ENCODE measurements around the gene XG.
"Not testable (repeated sequence)": the region's sequence is repeated elsewhere in the genome, so short reads cannot be mapped to it uniquely, and the experiment has no call there.

The XG gene

DNA sequence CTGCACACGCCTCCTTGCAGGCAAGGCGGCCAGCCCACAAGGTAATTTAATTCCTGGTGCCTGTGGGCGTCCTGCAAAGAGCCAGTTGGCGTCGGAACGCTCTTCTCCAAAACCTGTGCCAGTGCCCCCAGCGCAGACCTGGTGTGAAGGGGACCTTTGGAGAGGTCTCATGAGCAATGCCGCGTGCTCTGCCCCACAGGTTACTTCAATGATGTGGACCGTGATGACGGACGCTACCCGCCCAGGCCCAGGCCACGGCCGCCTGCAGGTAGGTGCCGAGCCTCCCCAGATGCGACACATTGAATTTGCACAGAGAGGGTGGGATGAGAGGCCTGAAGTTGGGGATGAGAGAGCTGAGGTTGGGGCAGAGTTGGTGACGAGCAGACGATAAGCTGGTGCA lies 42.5 kb downstream of the XG start:
- DNase-seq (ENCODE audit: insufficient read length, low spot score), result no peak
- TF ChIP-seq POLR2AphosphoS5 (IDR thresholded peaks at IDR 0.05; ENCODE audit: low read depth, low read length) (no peak), POU2F2 (IDR thresholded peaks at IDR 0.05; ENCODE audit: low read depth, low read length) (no peak), TAF1 (IDR thresholded peaks at IDR 0.05; ENCODE audit: low read depth, low read length) (no peak), POLR2A (IDR thresholded peaks at IDR 0.05; ENCODE audit: low read depth, low read length) (no peak), PAX5 (IDR thresholded peaks at IDR 0.05; ENCODE audit: insufficient read depth, low read length, severe bottlenecking) (no peak), SPI1 (IDR thresholded peaks at IDR 0.05; ENCODE audit: low read depth, low read length) (no peak)
- FAIRE-seq, result no peak

DNA sequence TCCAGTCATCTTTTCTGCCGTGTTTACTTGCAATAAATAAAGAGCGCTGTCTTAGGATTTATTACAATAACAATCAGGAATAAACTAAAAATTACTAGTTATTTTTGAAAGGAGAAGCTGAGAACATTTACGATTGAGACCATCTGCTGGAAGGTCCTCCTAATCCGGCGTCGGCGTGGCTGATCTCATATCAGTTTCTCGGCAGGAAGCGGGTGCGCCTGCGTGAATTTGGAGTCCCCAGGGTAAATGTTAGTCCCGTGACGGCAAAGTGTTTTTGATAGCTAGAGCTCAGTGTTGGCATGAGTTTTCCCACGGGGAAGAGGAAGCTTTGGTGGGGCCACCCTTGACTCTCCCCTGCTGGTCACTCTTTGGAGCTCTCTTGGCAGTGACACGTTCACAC lies 45.0 kb downstream of the XG start:
- FAIRE-seq, result not testable (repeated sequence)

DNA sequence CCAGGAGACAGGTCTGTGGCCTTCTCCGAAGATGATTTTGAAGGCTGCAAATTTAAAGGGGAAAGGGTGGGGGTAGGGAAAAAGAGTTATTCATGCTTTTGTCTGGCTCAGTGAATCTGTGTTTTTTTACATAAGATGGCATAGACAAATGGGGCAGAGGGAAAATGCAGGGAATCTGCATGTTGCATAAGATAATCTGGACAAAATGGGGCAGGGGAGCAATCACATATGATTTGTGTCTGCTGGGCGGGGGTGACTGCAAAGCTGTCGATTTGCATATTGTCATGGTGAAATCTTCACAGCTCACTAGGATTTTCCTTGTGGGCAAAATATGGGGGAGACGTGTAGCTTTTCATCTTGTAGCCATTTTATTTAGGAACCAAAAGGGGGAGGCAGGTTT lies 47.5 kb downstream of the XG start:
- TF ChIP-seq POLR2AphosphoS5 (IDR thresholded peaks at IDR 0.05; ENCODE audit: low read depth, low read length) (no peak), POU2F2 (IDR thresholded peaks at IDR 0.05; ENCODE audit: low read depth, low read length) (no peak), SPI1 (IDR thresholded peaks at IDR 0.05; ENCODE audit: low read depth, low read length) (no peak), PAX5 (IDR thresholded peaks at IDR 0.05; ENCODE audit: insufficient read depth, low read length, severe bottlenecking) (no peak)
- DNase-seq (ENCODE audit: insufficient read length, low spot score) (no peak), FAIRE-seq (no peak)

More for the DNA sequence above, 45.0 kb downstream of the XG start:
- not testable (repeated sequence) for DNase-seq (ENCODE audit: insufficient read length, low spot score)

DNA sequence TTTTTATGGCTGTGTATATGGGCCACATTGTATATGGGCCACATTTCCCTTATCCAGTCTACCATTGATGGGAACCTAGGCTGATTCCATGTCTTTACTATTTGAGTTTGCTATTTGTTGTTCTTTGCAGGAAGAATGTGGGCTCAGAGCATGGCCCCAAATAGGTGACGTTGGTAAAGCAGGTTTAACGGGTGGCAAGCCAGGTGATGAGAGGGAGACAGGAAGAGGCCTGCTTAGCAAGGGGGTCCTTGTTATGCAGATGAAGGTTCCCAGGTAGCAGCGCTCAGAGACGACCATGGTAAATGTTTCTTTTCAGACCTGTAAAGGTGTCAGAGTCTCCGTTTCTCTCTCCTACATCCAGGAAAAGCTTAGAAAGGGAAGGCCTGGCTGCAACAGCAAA lies 48.1 kb downstream of the XG start:
- DNase-seq (ENCODE audit: insufficient read length, low spot score); FAIRE-seq: not testable (repeated sequence)

DNA sequence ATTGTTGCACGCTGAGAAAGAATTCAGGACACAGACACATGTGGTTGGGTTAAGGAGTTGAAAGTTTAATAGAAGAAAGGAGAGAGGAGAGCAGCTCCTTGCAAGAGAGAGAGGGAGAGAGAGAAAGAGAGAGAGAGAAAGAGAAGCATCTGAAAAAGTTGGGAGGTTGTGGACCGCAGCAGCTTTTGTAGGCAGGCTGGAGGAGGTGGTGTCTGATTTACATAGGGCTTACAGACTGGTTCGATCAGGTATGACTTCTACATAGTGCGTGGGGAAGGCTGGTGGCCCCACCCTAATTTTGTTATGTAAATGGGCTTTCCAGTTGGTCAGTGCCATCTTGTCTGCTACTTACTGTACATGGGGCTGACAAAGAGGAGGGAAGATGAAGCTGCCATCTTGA lies 49.4 kb downstream of the XG start:
- DNase-seq (ENCODE audit: insufficient read length, low spot score) (no peak), FAIRE-seq (no peak)
- no peak for TF ChIP-seq PAX5 (IDR thresholded peaks at IDR 0.05; ENCODE audit: insufficient read depth, low read length, severe bottlenecking)
- no peak for TF ChIP-seq POLR2A (IDR thresholded peaks at IDR 0.05; ENCODE audit: low read depth, low read length)
- TF ChIP-seq TAF1 (IDR thresholded peaks at IDR 0.05; ENCODE audit: low read depth, low read length), result no peak
- TF ChIP-seq POU2F2 (IDR thresholded peaks at IDR 0.05; ENCODE audit: low read depth, low read length), result no peak

DNA sequence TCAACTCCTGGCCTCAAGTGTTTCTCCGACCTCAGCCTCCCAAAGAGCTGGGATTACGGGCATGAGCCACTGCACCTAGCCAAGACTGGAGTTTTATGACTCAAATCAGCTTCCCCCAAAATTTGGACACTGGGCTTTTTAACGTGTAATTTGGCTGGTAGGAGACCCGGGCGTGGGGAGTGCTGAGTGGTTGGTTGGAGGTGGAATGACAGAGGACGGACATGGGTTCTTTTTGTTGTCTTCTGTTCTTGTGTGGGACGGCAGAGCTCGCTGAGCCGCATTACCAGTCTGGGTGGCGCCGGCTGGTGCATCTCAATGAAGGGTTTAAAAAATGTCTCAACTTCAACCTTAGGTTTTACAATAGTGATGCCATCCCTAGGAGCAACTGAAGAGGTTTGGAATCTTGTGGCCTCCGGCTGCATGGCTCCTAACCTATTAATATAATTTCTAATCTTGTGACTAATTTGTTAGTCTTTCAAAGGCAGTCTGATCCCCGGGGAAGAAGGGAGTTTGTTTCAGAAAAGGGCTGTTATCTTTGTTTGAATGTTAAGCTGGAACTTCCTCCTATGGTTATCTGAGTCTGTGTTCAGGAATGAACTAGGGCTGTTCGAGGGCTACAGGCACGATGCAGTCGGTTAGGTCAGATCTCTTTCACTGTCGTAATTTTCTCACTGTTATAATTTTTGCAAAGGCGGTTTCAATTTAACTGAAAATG lies 50.7 kb downstream of the XG start:
- not testable (repeated sequence) for FAIRE-seq; DNase-seq (ENCODE audit: insufficient read length, low spot score)

DNA sequence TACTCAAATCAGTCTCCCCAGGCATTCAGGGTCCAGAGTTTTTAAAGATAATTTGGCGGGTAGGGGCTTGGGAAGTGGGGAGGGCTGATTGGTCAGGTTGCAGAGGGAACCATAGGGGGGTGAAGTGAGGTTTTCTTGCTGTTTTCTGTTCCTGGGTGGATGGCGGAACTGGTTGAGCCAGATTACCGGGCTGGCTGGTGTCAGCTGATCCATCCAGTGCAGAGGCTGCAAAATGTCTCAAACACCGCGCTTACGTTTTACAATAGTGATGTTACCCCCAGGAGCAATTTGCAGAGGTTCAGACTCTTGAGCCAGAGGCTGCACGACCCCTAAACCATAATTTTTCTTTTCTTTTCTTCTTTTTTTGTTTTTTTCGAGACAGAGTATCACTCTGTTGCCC lies 51.6 kb downstream of the XG start:
- DNase-seq (ENCODE audit: insufficient read length, low spot score); FAIRE-seq: not testable (repeated sequence)

DNA sequence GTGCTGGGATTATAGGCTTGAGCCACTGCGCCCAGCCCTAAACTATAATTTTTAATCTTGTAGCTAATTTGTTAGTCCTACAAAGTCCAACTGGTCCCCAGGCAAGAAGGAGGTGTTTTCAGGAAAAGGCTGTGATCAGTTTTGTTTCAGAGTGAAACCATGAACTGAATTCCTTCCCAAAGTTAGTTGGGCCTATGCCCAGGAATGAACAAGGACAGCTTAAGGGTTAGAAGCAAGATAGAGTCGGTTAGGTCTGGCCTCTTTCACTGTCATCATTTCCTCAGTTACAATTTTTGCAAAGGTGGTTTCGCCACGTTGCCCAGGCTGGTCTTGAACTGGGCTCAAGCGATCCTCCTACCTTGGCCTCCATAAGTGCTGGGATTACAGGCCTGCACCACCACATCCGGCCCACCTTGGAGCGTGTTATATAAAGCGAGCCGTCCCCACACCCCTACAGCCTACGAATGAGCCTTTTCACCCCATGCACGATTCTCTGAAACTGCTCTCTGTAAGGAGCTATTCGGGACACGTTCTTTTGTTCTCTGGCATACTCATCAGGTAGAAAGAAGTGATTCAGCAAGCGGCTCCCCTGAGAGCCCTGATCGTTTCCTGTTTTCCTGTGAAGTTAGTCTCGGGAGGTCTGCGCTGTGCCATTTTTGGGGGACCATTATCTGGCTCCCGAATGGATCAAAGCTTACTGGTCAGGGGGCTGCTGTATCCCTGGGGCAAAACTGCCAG lies 52.4 kb downstream of the XG start:
- not testable (repeated sequence) for FAIRE-seq; DNase-seq (ENCODE audit: insufficient read length, low spot score)

DNA sequence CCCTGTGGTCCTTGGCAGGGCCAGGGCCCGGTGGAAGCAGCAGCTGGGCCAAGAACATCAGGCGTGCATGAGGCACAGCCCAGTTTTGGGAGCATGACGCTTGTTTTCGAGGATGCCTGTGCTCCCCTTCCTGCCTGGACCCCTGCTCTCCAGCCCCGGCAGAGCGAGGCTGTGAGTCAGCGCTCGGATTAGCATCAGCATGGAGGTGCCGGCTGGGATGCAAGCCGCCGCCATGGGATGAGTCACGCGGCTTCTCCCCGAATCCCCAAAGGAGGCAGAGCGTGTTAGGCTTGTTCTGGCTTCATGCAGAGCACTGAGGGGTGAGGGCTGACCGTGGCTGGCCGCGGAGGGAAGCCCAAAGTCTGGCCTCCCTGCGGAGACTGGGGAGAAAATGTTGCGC lies 53.0 kb downstream of the XG start:
- FAIRE-seq, result not testable (repeated sequence)

DNA sequence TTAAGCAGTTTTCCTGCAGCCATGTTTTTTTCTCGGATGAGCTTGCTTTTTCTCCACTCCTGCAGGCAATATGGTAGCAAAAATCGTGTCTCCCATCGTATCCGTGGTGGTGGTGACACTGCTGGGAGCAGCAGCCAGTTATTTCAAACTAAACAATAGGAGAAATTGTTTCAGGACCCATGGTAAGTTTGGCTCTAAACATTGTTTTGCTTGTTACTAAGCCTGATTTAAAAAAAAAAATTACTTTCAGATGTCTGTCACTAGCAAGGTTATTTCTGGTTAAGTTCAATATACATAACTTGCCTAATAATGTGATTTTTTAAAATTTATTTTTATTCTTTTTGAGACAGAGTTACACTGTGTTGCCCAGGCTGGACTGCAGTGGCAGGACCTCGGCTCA lies 59.4 kb downstream of the XG start:
- FAIRE-seq (no peak), DNase-seq (ENCODE audit: insufficient read length, low spot score) (no peak)
- TF ChIP-seq SPI1 (IDR thresholded peaks at IDR 0.05; ENCODE audit: low read depth, low read length) (no peak), PAX5 (IDR thresholded peaks at IDR 0.05; ENCODE audit: insufficient read depth, low read length, severe bottlenecking) (no peak), POU2F2 (IDR thresholded peaks at IDR 0.05; ENCODE audit: low read depth, low read length) (no peak), POLR2AphosphoS5 (IDR thresholded peaks at IDR 0.05; ENCODE audit: low read depth, low read length) (no peak), TAF1 (IDR thresholded peaks at IDR 0.05; ENCODE audit: low read depth, low read length) (no peak), POLR2A (IDR thresholded peaks at IDR 0.05; ENCODE audit: low read depth, low read length) (no peak)

More for the DNA sequence above, 53.0 kb downstream of the XG start:
- not testable (repeated sequence) for DNase-seq (ENCODE audit: insufficient read length, low spot score)

DNA sequence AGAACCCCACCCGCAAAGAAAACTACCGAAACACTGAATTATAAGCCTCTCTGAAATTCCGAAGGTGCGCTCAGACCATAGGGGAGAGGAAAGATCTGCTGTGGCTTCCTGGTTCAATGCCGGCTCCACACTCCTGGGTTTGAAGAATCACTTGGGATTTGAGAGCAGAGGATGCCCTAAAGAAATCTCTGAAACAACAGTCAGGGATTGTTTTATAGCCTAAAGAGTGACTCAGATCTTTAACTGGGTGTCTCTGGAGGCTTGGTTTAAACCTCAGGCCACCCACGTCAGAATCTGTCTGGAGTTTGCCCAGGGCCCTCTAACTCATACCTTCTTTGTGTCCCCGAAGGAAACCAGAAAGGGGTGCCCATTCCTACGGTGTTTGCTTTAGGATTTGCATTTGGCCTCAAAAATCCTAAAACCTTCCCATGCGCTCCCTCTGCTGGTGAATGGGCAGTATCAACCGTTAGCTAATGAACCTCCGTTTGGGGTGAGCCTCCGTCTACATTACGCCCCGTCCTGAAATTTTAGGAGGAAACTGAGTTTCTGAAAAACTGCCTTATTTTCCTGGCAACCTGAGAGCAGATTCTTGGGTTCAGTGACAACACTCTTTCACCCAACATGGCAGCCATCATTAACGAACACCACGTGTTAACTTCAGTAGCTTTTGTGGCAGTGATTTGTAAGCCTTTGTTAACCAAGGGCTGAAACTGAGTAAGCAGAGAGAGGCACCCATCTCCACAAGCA lies 60.5 kb downstream of the XG start:
- not testable (repeated sequence) for DNase-seq (ENCODE audit: insufficient read length, low spot score); FAIRE-seq

DNA sequence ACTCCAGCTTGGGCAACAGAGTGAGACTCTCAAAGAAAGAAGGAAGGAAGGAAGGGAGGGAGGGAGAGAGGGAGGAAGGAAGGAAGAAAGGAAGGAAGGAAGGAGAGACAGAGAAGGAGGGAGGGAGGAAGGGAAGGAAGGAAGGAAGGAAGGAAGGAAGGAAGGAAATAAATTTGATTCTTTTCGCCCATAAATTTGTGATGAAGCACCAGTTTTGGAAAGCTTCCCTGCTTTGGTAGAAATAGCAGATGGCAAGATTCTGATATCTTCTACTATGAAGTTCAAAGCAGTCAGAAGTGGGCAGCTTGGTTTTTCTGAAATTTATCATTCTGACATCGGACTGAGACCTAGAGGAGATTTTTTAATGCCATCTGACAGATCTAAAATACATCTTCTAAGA lies 65.2 kb downstream of the XG start:
- TF ChIP-seq TAF1 (IDR thresholded peaks at IDR 0.05; ENCODE audit: low read depth, low read length) (no peak), PAX5 (IDR thresholded peaks at IDR 0.05; ENCODE audit: insufficient read depth, low read length, severe bottlenecking) (no peak), POLR2A (IDR thresholded peaks at IDR 0.05; ENCODE audit: low read depth, low read length) (no peak), POLR2AphosphoS5 (IDR thresholded peaks at IDR 0.05; ENCODE audit: low read depth, low read length) (no peak), POU2F2 (IDR thresholded peaks at IDR 0.05; ENCODE audit: low read depth, low read length) (no peak), SPI1 (IDR thresholded peaks at IDR 0.05; ENCODE audit: low read depth, low read length) (no peak)
- FAIRE-seq (no peak), DNase-seq (ENCODE audit: insufficient read length, low spot score) (no peak)
